ENCODE measurements around the gene MMEL1. TPM values are rescaled to one million over a fixed set of nuclear protein-coding genes. Genes with fewer than 3 reads are reported as not detected.

MMEL1 gene
- total RNA-seq, 1 donor from 2014 or later = 0.62 TPM

DNA sequence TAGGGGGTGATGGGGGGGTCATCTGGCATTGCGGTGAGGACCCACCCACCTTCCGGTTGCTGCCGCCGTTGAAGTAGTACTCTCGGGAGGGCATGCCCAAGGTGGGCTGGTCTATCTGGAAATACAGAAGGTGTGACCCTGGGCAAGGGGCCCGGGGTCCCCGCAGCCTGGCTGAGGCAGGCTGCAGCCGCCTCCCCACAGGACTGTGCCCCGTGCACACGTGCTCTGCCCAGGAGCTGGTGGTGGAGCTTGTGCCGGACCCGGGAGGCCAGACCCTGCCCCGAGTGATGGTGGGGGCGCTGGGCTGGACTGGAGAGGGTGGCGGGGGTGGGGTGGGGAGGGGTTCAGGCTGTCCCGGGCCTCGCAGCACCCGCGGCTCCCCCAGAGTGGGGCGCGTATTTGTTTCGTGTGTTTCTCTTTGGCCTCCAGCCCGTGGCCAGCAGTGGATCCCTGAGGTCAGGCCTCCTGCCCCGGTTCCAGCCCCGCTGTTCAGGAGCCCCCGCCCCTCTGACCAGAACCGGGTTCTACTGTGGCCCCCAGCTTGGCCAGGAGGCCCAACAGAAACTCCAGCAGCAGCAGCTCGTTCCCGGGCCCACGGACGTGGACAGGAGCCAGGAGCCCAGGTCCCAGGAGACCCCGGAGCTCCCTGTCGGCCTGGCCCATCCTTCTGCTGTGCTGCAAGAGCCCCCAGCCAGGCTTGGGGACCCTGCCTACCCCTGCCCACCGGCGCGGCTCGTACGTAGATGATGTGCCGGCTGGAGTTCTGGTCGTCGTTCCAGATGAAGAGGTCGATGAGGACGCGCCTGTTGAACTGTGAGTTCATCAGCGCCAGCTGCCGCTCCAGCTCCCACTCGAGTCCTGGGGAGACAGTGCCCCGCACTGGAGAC, 27.1 kb downstream of the MMEL1 start:
- DNase-seq (ENCODE audit: low spot score) = peak; percentile 93
- H3K9me3 Mint-ChIP-seq (ENCODE audit: low read depth) = no peaks in the 10 kb centered on the region
- H3K27ac Mint-ChIP-seq (ENCODE audit: unreplicated experiment) = no peak overlapping the region
- TF ChIP-seq, protein P1, sequence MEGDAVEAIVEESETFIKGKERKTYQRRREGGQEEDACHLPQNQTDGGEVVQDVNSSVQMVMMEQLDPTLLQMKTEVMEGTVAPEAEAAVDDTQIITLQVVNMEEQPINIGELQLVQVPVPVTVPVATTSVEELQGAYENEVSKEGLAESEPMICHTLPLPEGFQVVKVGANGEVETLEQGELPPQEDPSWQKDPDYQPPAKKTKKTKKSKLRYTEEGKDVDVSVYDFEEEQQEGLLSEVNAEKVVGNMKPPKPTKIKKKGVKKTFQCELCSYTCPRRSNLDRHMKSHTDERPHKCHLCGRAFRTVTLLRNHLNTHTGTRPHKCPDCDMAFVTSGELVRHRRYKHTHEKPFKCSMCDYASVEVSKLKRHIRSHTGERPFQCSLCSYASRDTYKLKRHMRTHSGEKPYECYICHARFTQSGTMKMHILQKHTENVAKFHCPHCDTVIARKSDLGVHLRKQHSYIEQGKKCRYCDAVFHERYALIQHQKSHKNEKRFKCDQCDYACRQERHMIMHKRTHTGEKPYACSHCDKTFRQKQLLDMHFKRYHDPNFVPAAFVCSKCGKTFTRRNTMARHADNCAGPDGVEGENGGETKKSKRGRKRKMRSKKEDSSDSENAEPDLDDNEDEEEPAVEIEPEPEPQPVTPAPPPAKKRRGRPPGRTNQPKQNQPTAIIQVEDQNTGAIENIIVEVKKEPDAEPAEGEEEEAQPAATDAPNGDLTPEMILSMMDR (IDR thresholded peaks at IDR 0.05) = no peak
- H3K27me3 Mint-ChIP-seq (ENCODE audit: low read depth) = peaks cover 21% of the 10 kb centered on the region
- H3K36me3 Mint-ChIP-seq (ENCODE audit: low read depth) = peaks cover 3% of the 10 kb centered on the region
- peaks cover 7% of the 10 kb centered on the region for H3K4me1 Mint-ChIP-seq (ENCODE audit: low read depth)
- no peak overlapping the region for H3K4me3 Mint-ChIP-seq (ENCODE audit: unreplicated experiment)

DNA sequence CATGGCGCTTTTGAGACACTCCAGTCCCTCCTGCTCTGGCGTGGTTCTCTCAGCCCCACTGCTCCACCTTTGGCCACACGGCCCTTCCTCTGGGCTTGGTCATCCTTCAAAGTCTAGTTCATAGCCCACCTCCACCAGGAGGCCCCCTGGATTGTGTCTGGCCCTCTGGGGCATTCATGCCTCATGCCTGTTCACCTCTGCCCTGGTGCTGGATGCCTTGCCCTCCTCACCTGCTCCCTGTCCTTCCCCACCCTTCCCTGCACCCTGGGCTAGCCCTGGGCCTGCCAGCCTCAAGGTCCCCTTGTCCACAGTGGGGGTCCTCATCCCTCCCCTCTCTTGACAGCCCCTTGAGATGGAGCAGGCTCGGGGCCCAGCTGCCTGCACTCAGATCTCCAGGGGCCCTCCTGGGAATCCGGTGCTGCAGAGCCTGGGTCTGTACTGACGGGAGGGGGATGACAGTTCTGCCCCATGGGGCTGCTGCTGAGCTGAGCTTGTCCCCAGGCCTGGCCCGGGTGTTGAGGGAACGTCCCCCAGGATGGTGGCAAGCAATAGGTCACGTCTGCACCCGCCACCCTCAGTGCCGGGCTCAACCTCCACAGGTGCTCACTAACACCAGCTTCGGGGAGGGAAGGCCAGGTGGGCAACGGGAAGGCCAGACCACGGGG, 27.8 kb downstream of the MMEL1 start:
- no peaks in the 10 kb centered on the region for H3K4me1 Mint-ChIP-seq (ENCODE audit: low read depth)
- DNase-seq (ENCODE audit: low spot score) = no peak
- no peak overlapping the region for H3K27ac Mint-ChIP-seq (ENCODE audit: unreplicated experiment)
- H3K9me3 Mint-ChIP-seq (ENCODE audit: low read depth) = no peaks in the 10 kb centered on the region
- TF ChIP-seq, protein P1 (IDR thresholded peaks at IDR 0.05) = no peak
- H3K27me3 Mint-ChIP-seq (ENCODE audit: low read depth) = peaks cover 21% of the 10 kb centered on the region
- no peak overlapping the region for H3K4me3 Mint-ChIP-seq (ENCODE audit: unreplicated experiment)
- peaks cover 3% of the 10 kb centered on the region for H3K36me3 Mint-ChIP-seq (ENCODE audit: low read depth)

DNA sequence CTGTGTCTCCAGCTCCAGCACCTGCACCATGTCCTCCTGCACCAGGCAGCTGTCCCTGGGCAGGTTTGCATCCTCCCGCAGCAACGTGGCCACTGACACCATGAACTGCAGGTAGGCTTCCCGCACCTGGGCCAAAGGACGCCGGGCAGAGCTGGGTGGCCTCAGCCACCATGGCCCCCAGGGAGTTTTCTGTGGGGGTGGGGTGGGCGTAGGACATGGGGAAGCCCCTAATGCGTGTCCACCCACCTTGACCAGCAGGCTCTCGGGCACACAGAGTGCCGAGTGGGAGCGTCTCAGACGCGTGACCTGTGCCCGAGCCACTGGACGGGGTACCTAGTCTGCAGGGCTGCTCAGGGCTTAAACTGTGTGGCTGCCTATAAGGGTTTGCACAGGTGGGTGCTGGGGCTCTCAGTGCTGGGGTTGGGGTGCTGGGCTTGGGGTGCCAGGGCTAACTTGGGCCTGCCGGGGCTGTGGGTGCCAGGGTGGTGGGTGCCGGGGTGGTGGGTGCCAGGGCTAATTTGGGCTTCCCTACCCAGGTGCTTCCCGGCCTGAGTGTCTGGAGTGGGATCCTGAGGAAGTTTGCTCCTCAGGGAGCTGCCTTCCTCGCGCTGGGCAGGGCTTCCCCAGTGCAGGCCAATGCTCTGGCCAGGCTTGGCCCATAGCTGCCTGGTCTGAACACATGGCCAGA, 28.5 kb downstream of the MMEL1 start:
- TF ChIP-seq, protein P1 (IDR thresholded peaks at IDR 0.05) = no peak
- Mint-ChIP-seq H3K4me3 (ENCODE audit: unreplicated experiment) (no peak overlapping the region), H3K36me3 (ENCODE audit: low read depth) (peaks cover 3% of the 10 kb centered on the region), H3K27ac (ENCODE audit: unreplicated experiment) (no peak overlapping the region), H3K27me3 (ENCODE audit: low read depth) (peaks cover 21% of the 10 kb centered on the region), H3K4me1 (ENCODE audit: low read depth) (no peaks in the 10 kb centered on the region), H3K9me3 (ENCODE audit: low read depth) (no peaks in the 10 kb centered on the region)
- DNase-seq (ENCODE audit: low spot score) = no peak

DNA sequence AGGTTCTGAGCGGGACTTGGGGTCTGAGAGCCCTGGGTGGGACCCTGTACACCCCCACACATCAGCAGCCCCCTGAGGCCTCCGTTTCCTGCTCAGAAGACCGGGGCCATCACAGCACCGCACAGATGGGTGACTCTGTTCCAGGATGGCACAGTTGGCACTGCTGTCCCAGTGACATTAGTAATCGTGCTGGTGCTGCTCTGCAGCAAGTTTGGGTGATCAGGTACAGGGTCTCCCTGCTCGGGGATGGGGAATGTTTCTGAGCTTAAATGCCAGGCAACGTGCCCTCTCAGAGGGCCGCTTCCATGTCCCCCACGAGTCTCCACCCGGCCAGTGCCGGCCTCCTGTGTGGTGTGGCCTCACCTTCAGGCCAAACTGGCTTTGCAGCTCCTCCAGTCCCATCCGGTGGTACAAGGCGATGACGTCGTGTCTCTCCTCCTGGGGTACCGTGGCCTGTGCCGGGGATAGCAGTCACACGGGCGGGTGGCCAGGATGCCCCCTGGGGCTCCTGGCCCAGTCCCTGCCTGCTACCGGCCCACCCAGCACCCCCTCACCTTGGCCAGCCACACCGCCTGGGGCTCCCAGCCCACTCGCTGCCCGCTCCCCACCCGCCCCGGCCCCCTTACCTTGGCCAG, 29.2 kb downstream of the MMEL1 start:
- H3K4me3 Mint-ChIP-seq (ENCODE audit: unreplicated experiment) = no peak overlapping the region
- peaks cover 21% of the 10 kb centered on the region for H3K27me3 Mint-ChIP-seq (ENCODE audit: low read depth)
- TF ChIP-seq, protein P1 (IDR thresholded peaks at IDR 0.05) = no peak
- peak; percentile 94 for DNase-seq (ENCODE audit: low spot score)
- peaks cover 5% of the 10 kb centered on the region for H3K9me3 Mint-ChIP-seq (ENCODE audit: low read depth)
- H3K27ac Mint-ChIP-seq (ENCODE audit: unreplicated experiment) = no peak overlapping the region
- H3K4me1 Mint-ChIP-seq (ENCODE audit: low read depth) = no peaks in the 10 kb centered on the region
- H3K36me3 Mint-ChIP-seq (ENCODE audit: low read depth) = peaks cover 4% of the 10 kb centered on the region

Measured in chondrocyte (in vitro differentiated cells).